Duodenal mucosa (tissue), 2 donors: ENCODE measurements around the gene OPN1MW3.
"Not testable (repeated sequence)": the region's sequence is repeated elsewhere in the genome, so short reads cannot be mapped to it uniquely, and the experiment has no call there.

ENCODE experiments used
- H3K27ac ChIP-seq: one replicate; pipeline ENCODE4 v1.7.0; 2013; ENCODE audit warnings: low read depth, low read length
- H3K27me3 ChIP-seq, 2 donors: one replicate each; pipeline ENCODE4 v1.7.0; 2013; ENCODE audit warnings: low read length in 2 of 2, control low read depth in 1 of 2; ENCODE audit not compliant: insufficient read depth in 2 of 2, control insufficient read depth in 1 of 2
- H3K36me3 ChIP-seq, 2 donors: one replicate each; pipeline ENCODE4 v1.7.0; 2013; ENCODE audit warnings: low read length in 2 of 2, control low read depth in 1 of 2; ENCODE audit not compliant: insufficient read depth in 2 of 2, control insufficient read depth in 1 of 2
- H3K4me1 ChIP-seq, 2 donors: one replicate each; pipeline ENCODE4 v1.7.0; 2013; ENCODE audit warnings: low read length in 2 of 2, control low read depth in 1 of 2; ENCODE audit not compliant: insufficient read depth in 2 of 2, control insufficient read depth in 1 of 2
- H3K4me3 ChIP-seq, 2 donors: one replicate each; pipeline ENCODE4 v1.7.0; 2013; ENCODE audit warnings: low read length in 2 of 2, low read depth in 1 of 2
- H3K9ac ChIP-seq, 2 donors: one replicate each; pipeline ENCODE4 v1.7.0; 2013; ENCODE audit warnings: low read length in 2 of 2, low read depth in 1 of 2
- H3K9me3 ChIP-seq, 2 donors: one replicate each; pipeline ENCODE4 v1.7.0; 2013; ENCODE audit warnings: low read length in 2 of 2, control low read depth in 1 of 2; ENCODE audit not compliant: control insufficient read depth in 1 of 2

Gene OPN1MW3

DNA sequence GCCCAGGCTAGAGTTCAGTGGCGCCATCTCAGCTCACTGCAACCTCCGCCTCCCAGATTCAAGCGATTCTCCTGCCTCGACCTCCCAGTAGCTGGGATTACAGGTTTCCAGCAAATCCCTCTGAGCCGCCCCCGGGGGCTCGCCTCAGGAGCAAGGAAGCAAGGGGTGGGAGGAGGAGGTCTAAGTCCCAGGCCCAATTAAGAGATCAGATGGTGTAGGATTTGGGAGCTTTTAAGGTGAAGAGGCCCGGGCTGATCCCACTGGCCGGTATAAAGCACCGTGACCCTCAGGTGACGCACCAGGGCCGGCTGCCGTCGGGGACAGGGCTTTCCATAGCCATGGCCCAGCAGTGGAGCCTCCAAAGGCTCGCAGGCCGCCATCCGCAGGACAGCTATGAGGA is at the start of gene OPN1MW3:
Gene OPN1MW3 (plus strand): TSS at position 301 of the 400 bp plus-strand sequence. CDS start 38 bp downstream, at position 339.
- not testable (repeated sequence) for H3K9ac ChIP-seq, H3K4me3 ChIP-seq, H3K9me3 ChIP-seq, H3K27me3 ChIP-seq, H3K36me3 ChIP-seq, H3K4me1 ChIP-seq, H3K27ac ChIP-seq

DNA sequence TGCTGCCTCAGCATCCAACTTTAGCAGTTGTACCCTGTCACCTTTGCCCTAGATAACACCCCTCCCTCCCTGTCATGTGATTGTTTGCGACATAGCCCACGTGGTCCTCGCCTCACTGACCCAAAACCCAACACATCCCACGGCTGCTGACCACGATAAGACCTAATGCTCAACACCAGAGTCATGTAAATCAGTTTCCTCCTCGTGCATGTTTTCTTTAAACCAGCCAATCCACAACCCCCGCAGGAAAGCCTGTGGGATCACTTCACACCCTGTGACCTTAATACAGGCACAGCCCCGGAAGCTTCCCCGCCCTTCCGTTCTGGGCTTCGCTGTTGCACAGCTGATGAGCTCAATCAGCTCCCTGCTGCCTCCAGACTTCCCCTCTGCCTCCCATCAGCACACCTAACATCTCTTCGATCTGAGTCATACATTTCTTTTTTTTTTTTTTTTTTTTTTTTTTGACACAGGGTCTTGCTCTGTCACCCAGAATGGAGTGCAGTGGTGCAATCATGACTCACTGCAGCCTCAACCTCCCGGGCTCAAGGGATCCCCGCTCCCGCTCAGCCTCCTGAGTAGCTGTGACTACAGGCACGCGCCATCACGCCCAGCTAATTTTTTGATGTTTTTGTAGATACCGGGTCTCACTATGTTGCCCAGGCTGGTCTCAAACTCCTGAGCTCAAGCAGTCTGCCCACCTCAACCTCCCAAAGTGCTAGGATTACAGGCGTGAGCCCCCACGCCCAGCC is 47.5 kb upstream of the OPN1MW3 start:
- not testable (repeated sequence) for H3K4me1 ChIP-seq, H3K27ac ChIP-seq, H3K36me3 ChIP-seq, H3K9me3 ChIP-seq, H3K9ac ChIP-seq, H3K27me3 ChIP-seq, H3K4me3 ChIP-seq

DNA sequence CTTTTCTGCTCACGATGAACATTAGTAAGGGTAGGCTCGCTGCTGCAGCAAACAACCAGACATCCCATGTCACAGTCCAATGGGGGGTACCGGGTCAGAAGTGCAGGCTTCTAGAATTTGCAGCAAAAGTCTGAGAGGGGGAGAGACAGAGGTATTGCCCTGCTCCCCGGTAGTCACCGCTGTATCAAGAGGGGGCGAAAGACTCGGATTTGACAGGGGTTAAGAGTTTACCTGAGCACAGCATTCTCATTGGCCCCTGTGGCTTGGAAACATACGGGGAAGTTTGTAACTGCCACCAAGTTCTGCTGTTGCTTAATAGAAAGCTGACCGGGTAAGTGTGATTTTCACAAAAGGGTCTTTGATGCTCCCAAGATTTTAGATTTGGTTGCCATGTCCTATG is 46.3 kb upstream of the OPN1MW3 start:
- H3K9me3 ChIP-seq, H3K4me1 ChIP-seq, H3K27ac ChIP-seq, H3K4me3 ChIP-seq, H3K9ac ChIP-seq, H3K27me3 ChIP-seq, H3K36me3 ChIP-seq: not testable (repeated sequence)

DNA sequence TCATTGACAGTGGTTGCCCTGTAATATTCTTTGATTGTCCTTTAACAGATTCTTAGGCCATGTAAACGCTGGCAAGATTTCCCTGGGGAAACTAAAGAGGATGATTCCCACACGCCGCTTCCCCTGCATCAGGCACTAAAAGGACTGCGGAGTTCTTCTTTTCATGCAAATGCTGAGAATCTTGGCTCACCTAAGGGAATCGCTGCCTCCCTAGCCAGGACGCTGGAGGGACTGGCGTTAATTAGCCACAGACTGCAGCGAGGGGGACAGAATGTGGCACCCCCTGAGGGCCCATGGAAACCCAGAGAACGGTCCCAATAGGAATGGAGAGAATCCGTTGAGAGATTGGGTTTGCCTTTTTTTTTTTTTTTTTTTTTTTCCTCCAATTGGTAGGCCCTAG is 45.9 kb upstream of the OPN1MW3 start:
- H3K9me3 ChIP-seq, H3K27ac ChIP-seq, H3K27me3 ChIP-seq, H3K9ac ChIP-seq, H3K36me3 ChIP-seq, H3K4me3 ChIP-seq, H3K4me1 ChIP-seq: not testable (repeated sequence)

DNA sequence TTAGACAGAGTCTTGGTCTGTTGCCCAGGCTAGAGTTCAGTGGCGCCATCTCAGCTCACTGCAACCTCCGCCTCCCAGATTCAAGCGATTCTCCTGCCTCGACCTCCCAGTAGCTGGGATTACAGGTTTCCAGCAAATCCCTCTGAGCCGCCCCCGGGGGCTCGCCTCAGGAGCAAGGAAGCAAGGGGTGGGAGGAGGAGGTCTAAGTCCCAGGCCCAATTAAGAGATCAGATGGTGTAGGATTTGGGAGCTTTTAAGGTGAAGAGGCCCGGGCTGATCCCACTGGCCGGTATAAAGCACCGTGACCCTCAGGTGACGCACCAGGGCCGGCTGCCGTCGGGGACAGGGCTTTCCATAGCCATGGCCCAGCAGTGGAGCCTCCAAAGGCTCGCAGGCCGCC is 37.9 kb upstream of the OPN1MW3 start, which contains the start of gene OPN1MW2:
Gene OPN1MW2 (plus strand): TSS at position 301 of the 400 bp plus-strand sequence. CDS start 60 bp downstream, at position 361.
- H3K27ac ChIP-seq, H3K9me3 ChIP-seq, H3K9ac ChIP-seq, H3K4me1 ChIP-seq, H3K4me3 ChIP-seq, H3K36me3 ChIP-seq, H3K27me3 ChIP-seq: not testable (repeated sequence)

DNA sequence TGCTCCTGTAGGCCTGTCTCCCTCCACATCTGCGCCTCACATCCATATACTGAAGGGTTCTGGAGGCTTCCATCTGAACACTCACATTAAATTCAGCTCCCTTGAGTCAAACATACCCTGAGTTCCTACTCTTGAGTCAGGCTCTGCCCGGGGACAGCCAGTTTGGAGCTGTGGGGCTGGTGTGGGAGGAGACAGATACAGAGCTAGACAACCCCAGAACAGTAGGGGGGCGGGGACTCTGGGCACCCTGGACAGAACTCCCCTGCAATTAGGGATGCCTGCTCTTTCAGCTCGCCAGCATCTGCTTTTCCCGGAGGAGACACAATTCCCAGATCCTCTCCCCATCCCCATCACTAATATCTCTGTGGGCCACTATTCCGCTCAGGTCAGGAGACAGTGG is 32.1 kb upstream of the OPN1MW3 start:
- H3K27me3 ChIP-seq, H3K36me3 ChIP-seq, H3K4me1 ChIP-seq, H3K27ac ChIP-seq, H3K4me3 ChIP-seq, H3K9ac ChIP-seq, H3K9me3 ChIP-seq: not testable (repeated sequence)

DNA sequence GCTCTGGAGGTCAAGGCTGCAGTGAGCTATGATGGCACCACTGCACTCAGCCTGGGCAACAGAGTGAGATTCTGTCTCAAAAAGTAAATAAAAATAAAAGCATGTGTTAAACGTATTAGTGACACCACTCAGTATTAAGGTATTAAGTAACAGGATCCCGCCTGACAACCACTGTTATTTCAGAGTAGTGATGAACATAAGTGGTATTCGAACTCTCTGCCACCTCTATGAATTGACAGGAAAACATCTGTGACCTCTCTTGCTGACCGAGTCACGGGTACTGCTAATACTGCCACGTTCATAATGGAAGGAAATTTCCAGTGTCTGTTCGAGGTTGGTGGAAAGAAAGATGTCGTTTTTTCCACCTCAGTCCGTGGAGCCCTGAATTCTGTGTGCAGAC is 30.7 kb upstream of the OPN1MW3 start:
- H3K9ac ChIP-seq, H3K27me3 ChIP-seq, H3K9me3 ChIP-seq, H3K36me3 ChIP-seq, H3K4me1 ChIP-seq, H3K4me3 ChIP-seq, H3K27ac ChIP-seq: not testable (repeated sequence)

DNA sequence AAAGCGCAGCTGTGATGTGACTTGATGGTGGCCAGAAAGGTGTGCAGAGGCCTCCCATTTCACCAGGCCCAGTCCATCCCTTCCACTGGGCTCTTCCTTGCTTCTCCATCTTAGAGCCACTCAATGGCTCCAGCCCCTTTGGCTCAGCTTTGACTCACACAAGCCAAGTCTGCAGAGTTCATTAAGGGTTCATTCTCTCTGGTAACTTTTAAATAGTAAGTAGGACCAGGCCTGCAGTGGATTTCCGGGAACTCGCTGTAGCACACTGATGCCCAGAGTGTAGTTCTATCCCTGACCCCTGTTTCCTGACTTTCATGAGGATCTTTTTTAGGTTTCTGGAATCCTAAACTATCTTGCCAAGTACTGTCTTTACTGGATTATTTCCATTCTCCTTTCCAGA is 25.9 kb upstream of the OPN1MW3 start:
- not testable (repeated sequence) for H3K27ac ChIP-seq, H3K36me3 ChIP-seq, H3K9me3 ChIP-seq, H3K9ac ChIP-seq, H3K4me1 ChIP-seq, H3K4me3 ChIP-seq, H3K27me3 ChIP-seq

DNA sequence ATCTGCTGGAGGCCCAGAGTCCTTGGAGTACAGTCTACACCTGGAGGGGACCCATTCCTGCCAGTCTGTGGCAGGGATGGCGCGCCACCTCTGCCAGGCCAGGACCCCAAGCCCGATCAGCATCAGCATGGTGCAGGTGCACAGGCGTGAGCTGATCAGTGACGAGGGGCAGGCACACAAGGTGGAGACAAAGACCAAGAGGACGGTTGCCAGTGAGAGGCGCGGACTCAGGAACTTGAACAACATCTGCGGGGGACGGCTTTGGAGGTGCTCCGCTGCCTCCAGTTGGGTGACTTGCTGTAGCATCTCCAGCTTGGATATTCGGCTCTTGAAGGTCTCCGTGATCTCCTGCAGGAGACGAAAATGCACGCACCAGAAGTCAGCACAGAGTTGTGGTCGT is 23.8 kb upstream of the OPN1MW3 start:
- H3K9me3 ChIP-seq, H3K27me3 ChIP-seq, H3K36me3 ChIP-seq, H3K9ac ChIP-seq, H3K4me1 ChIP-seq, H3K4me3 ChIP-seq, H3K27ac ChIP-seq: not testable (repeated sequence)

DNA sequence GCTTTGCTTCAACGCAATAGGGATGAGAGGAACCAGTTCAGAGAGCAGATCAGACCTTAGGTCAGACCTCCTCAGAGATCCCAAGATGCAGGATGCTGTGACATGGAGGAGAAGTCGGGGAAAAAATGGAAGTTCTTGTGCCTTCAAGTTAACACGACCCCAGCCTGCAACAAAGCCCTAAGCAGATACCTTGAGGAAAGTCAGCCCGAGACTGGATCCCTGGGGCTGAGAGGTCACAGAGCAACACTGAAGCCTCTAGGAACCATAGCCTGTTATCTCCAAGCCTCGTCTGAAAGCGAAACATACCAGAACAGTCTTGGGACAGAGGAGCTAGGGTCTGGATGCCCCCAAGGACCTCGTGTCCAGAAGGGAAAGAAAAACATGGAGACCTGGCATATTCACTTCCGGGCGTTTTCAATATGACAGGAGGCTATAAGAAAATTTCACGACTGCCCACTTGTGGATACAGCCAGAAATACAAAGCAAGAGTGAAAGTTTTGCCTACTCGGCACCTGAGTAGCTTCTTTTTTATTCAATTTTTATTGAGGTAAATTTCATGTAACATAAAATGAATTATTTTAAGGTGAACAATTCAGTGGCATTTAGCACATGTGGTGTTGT is 18.3 kb upstream of the OPN1MW3 start:
- H3K9ac ChIP-seq, H3K27me3 ChIP-seq, H3K9me3 ChIP-seq, H3K36me3 ChIP-seq, H3K27ac ChIP-seq, H3K4me3 ChIP-seq, H3K4me1 ChIP-seq: not testable (repeated sequence)
